H7 (cell line): Measurements from ENCODE around the gene CARHSP1. TPM values are rescaled to one million over a fixed set of nuclear protein-coding genes. Genes with fewer than 3 reads are reported as not detected.

ENCODE experiments used
- DNase-seq: peaks from one replicate; pipeline ENCODE4 v3.0.0; 2012
- H3K27me3 ChIP-seq: 2 replicates; pipeline ENCODE4 v1.6.0; 2011; ENCODE audit warnings: mild to moderate bottlenecking, low read length; ENCODE audit not compliant: control insufficient read depth, insufficient read depth
- H3K36me3 ChIP-seq: replicated peaks from 2 replicates; pipeline ENCODE4 v1.5.1; 2011; ENCODE audit warnings: low read length; ENCODE audit not compliant: control insufficient read depth, insufficient read depth
- H3K4me3 ChIP-seq: 2 replicates; pipeline ENCODE4 v1.5.1; 2011; ENCODE audit warnings: low read depth, mild to moderate bottlenecking, control low read depth, low read length, moderate library complexity; ENCODE audit not compliant: insufficient read depth
- total RNA-seq: library from RNA; depleted of rRNA; stranded (reverse); fragments of >200 nt; shearing (Covaris generic); gene quantifications from 2 replicates; pipeline ENCODE4 v1.2.3, GENCODE V29; 2014

CARHSP1 gene
- total RNA-seq, 1 experiment from 2014 or later, result 345 TPM

GRCh38 chr16:8869212-8869987 lies 594 bp upstream of the CARHSP1 start:
- Histone ChIP-seq H3K27me3 (no peaks in the 10 kb centered on the region), H3K4me3 (peak overlapping the region; percentile 48), H3K36me3 (peaks cover 1% of the 10 kb centered on the region; the same call in 1 of the 2 replicates)
- DNase-seq, result peak; percentile 90

DNA sequence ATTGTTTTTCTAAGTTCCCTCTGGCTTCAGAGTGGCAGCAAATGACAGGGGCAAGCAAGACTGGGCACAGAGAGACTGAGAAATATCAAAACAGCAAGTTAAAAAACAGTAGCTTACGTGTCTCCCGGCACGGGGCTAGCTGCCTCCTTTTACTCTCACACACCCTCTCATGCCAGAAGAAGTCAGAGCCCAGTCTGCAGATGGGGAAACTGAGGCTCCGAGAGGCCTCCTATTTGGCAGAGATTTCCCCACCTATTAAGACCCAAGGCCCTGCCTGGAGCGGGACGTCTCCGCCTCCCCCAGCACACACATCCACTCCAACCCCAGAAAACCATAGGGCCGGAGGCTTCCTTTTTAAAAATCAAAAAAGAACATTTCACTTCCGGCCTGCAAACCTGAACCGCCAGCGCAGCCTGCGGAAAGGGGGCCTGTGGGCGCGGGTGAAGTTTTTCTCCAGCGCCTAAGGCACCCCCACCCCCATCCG lies 832 bp downstream of the CARHSP1 start:
- Histone ChIP-seq H3K27me3 (no peaks in the 10 kb centered on the region), H3K36me3 (peaks cover 1% of the 10 kb centered on the region), H3K4me3 (peak overlapping the region; percentile 83)
- DNase-seq, result no peak

- DNase-seq, result peak; percentile 75
- peaks cover 1% of the 10 kb centered on the region for H3K36me3 ChIP-seq
Measured at GRCh38 chr16:8867216-8867931, 1.4 kb downstream of the CARHSP1 start.

DNA sequence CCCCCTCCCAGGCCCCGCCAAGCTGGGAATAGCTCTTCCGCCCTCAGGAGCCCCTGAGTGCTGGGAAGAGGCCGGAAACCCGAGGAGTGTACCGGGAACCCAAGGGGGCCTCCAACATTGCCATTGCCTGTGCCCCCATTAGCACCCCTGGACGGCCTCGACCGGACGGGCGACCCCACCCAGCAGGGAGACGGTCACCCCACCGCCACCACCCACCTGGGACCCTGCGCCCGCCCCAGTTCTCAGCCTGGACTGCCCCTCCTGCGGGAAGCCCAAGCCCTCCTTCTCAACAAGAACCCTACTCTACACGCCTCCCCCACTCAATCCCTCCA lies 2.0 kb downstream of the CARHSP1 start:
- H3K4me3 ChIP-seq, result peak overlapping the region; percentile 83
- DNase-seq, result no peak
- H3K36me3 ChIP-seq, result peaks cover 1% of the 10 kb centered on the region
- no peaks in the 10 kb centered on the region for H3K27me3 ChIP-seq

More at GRCh38 chr16:8867216-8867931, 1.4 kb downstream of the CARHSP1 start:
- Histone ChIP-seq H3K4me3 (peak overlapping the region; percentile 83), H3K27me3 (no peaks in the 10 kb centered on the region)

DNA sequence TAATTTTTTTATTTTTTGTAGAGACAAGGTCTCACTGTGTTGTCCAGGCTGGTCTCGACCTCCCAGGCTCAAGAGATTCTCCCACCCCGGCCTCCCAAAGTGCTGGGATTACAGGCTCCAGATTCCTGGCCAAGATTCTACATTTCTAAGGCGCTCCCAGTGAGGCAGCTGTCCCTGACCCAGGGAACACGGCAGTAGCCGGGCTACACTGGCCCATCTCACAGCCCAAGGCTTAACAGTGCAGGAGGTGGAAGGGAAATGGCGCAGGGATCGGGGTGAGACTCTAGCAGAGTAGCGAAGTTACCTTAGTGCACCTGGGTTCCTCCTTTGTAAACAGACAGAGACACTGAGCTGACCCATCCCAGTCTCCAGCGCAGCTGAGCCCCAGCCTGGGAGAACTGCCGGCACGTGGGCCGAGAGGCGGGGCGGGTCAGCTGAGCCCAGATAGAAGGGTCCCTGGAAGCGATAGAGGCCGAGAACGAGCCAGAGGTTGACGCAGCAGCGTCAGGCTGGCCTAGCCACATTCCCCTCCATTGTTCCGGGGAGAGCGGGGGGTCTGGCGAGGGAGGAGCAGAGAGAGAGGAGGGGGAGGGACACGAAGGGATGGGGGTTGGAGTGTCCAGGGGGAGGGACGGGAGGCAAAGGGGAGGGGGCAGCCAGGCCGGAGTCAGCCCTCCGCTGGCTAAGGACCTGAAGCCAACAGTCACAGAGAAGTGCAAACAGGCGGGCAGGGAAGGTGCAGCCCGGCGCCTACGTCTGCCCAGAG lies 2.5 kb downstream of the CARHSP1 start:
- H3K36me3 ChIP-seq, result peaks cover 1% of the 10 kb centered on the region
- H3K4me3 ChIP-seq, result peak overlapping the region; percentile 83
- no peaks in the 10 kb centered on the region for H3K27me3 ChIP-seq
- DNase-seq, result peak; percentile 98

- Histone ChIP-seq H3K27me3 (no peaks in the 10 kb centered on the region), H3K4me3 (no peak overlapping the region), H3K36me3 (peaks cover 1% of the 10 kb centered on the region)
- DNase-seq, result no peak
Measured at GRCh38 chr16:8865145-8865882, 3.5 kb downstream of the CARHSP1 start.

- DNase-seq, result peak; percentile 70
- Histone ChIP-seq H3K36me3 (peaks cover 1% of the 10 kb centered on the region), H3K27me3 (no peaks in the 10 kb centered on the region), H3K4me3 (no peak overlapping the region)
Measured at GRCh38 chr16:8864480-8865110, 4.2 kb downstream of the CARHSP1 start.

- DNase-seq, result peak; percentile 71
- H3K36me3 ChIP-seq, result peaks cover 3% of the 10 kb centered on the region
Measured at GRCh38 chr16:8863594-8864424, 5.0 kb downstream of the CARHSP1 start.

GRCh38 chr16:8862309-8863130 lies 6.3 kb downstream of the CARHSP1 start:
- Histone ChIP-seq H3K36me3 (peaks cover 7% of the 10 kb centered on the region), H3K27me3 (no peaks in the 10 kb centered on the region), H3K4me3 (no peak overlapping the region)
- DNase-seq, result no peak

More at GRCh38 chr16:8863594-8864424, 5.0 kb downstream of the CARHSP1 start:
- Histone ChIP-seq H3K27me3 (no peaks in the 10 kb centered on the region), H3K4me3 (no peak overlapping the region)

DNA sequence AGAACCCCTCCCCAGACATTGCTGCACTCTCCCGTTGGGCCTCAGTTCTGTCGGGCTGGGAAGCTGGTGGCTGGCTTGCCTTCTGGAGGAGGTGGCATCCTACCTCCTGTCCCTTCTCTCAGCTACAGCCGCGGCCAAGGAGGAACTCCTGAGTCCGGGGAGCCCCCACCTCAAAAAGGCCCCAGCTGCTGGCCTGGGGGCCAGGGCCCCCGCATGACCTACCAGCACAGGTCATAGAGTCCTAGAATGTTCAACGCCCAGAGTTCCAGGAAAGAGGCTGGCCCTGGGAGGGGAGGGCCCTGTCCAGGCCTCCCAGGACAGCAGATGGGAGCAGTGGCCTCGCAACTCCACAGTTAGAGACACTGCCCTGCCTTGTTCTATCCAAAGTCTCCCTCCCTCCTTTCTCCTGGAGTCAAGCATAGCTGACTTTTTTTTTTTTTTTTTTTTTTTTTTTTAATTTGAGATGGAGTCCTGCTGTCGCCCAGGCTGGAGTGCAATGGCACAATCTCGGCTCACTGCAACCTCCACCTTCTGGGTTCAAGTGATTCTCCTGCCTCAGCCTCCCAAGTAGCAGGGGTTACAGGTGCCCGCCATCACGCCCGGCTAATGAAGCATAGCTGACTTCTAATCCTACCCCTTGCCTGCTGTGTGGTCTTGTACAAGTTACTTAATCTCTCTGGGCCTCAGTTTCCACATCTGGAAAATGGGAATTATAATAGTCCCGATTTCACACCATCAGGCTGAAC lies 7.1 kb downstream of the CARHSP1 start:
- peak; percentile 63 for DNase-seq
- Histone ChIP-seq H3K4me3 (no peak overlapping the region), H3K27me3 (no peaks in the 10 kb centered on the region), H3K36me3 (peaks cover 7% of the 10 kb centered on the region)

GRCh38 chr16:8859913-8860881 lies 8.6 kb downstream of the CARHSP1 start:
- H3K36me3 ChIP-seq, result peaks cover 16% of the 10 kb centered on the region
- DNase-seq, result no peak
- H3K27me3 ChIP-seq, result no peaks in the 10 kb centered on the region
- H3K4me3 ChIP-seq, result no peak overlapping the region
